ENCODE measurements around the gene ALKBH7. TPM values are rescaled to one million over a fixed set of nuclear protein-coding genes. Genes with fewer than 3 reads are reported as not detected.

Gene ALKBH7
- polyA plus RNA-seq, 1 of the 3 experiments (the other 2 are of a cell fraction), result 46.0 TPM

- peaks cover 4 to 8% of the 10 kb centered on the region in 2 experiments; a peak in 1 of 4 replicates for H3K4me1 ChIP-seq (ENCODE audit: control insufficient read depth in 1 of 2, insufficient read depth in 2 of 2, low read depth in 1 of 2, low read length in 1 of 2)
- TF ChIP-seq GABPA (IDR thresholded peaks at IDR 0.05; ENCODE audit: low read depth), result no peak
- no peak for TF ChIP-seq NFIC (IDR thresholded peaks at IDR 0.05; ENCODE audit: borderline replicate concordance)
- no peak for TF ChIP-seq TAF1 (IDR thresholded peaks at IDR 0.05; ENCODE audit: borderline replicate concordance, low read depth, low read length)
- TF ChIP-seq MEF2A (IDR thresholded peaks at IDR 0.05; ENCODE audit: borderline replicate concordance, low read depth), result no peak
- TF ChIP-seq NRF1 (IDR thresholded peaks at IDR 0.05; ENCODE audit: low read depth, low read length), result no peak
- no peak for TF ChIP-seq RCOR1 (IDR thresholded peaks at IDR 0.05; ENCODE audit: low read length)
- no peak for TF ChIP-seq SMC3 (IDR thresholded peaks at IDR 0.05; ENCODE audit: low read depth, low read length)
- TF ChIP-seq, protein P1, sequence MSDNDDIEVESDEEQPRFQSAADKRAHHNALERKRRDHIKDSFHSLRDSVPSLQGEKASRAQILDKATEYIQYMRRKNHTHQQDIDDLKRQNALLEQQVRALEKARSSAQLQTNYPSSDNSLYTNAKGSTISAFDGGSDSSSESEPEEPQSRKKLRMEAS (IDR thresholded peaks at IDR 0.05; ENCODE audit: low read depth), result no peak
- TF ChIP-seq ELF1 (IDR thresholded peaks at IDR 0.05), result no peak
- no peak for TF ChIP-seq CHD2 (IDR thresholded peaks at IDR 0.05; ENCODE audit: low read length, partially characterized antibody)
- TF ChIP-seq FOXJ3 (CRISPR knock-in tag; IDR thresholded peaks at IDR 0.05), result no peak
- no peak for TF ChIP-seq GATA2 (CRISPR knock-in tag; IDR thresholded peaks at IDR 0.05)
- TF ChIP-seq TCF12 (IDR thresholded peaks at IDR 0.05), result no peak
- TF ChIP-seq, protein P2, sequence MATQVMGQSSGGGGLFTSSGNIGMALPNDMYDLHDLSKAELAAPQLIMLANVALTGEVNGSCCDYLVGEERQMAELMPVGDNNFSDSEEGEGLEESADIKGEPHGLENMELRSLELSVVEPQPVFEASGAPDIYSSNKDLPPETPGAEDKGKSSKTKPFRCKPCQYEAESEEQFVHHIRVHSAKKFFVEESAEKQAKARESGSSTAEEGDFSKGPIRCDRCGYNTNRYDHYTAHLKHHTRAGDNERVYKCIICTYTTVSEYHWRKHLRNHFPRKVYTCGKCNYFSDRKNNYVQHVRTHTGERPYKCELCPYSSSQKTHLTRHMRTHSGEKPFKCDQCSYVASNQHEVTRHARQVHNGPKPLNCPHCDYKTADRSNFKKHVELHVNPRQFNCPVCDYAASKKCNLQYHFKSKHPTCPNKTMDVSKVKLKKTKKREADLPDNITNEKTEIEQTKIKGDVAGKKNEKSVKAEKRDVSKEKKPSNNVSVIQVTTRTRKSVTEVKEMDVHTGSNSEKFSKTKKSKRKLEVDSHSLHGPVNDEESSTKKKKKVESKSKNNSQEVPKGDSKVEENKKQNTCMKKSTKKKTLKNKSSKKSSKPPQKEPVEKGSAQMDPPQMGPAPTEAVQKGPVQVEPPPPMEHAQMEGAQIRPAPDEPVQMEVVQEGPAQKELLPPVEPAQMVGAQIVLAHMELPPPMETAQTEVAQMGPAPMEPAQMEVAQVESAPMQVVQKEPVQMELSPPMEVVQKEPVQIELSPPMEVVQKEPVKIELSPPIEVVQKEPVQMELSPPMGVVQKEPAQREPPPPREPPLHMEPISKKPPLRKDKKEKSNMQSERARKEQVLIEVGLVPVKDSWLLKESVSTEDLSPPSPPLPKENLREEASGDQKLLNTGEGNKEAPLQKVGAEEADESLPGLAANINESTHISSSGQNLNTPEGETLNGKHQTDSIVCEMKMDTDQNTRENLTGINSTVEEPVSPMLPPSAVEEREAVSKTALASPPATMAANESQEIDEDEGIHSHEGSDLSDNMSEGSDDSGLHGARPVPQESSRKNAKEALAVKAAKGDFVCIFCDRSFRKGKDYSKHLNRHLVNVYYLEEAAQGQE (IDR thresholded peaks at IDR 0.05; ENCODE audit: low read depth, low read length), result no peak
- no peak for TF ChIP-seq RFX5 (IDR thresholded peaks at IDR 0.05; ENCODE audit: low read length)
- no peak for TF ChIP-seq POLR2AphosphoS5 (IDR thresholded peaks at IDR 0.05; ENCODE audit: low read depth, low read length)
- TF ChIP-seq SIN3A (IDR thresholded peaks at IDR 0.05; ENCODE audit: borderline replicate concordance, low read depth, low read length), result no peak
- TF ChIP-seq IRF3 (IDR thresholded peaks at IDR 0.05; ENCODE audit: low read depth, low read length), result no peak
- TF ChIP-seq RXRA (IDR thresholded peaks at IDR 0.05; ENCODE audit: borderline replicate concordance, low read depth), result no peak
- H3K79me2 ChIP-seq (ENCODE audit: insufficient read depth), result peaks cover 26% of the 10 kb centered on the region
- no peaks in the 10 kb centered on the region for H3K27me3 ChIP-seq (ENCODE audit: insufficient read depth)
- peak overlapping the region; percentile 60 to 78 for H3K4me3 ChIP-seq (ENCODE audit: low read depth in 2 of 2, low read length in 1 of 2)
- H3F3A ChIP-seq (replicated peaks; ENCODE audit: insufficient read depth), result no peaks in the 10 kb centered on the region
- peak overlapping the region; percentile 41; the same call in 1 of the 2 replicates for H2AFZ ChIP-seq (ENCODE audit: low read depth)
- H4K20me1 ChIP-seq (ENCODE audit: insufficient read depth), result no peaks in the 10 kb centered on the region
- no peak for DNase-seq
- WGBS (ENCODE audit: low lambda C conversion rate), result 4% methylated on average over 7 of the region's 7 CpGs
- peaks cover 6 to 17% of the 10 kb centered on the region in 2 experiments for H3K36me3 ChIP-seq (replicated peaks in 1 of 2; ENCODE audit: control insufficient read depth in 1 of 2, insufficient read depth in 2 of 2, low read length in 1 of 2)
- H3K4me2 ChIP-seq, result peak overlapping the region; percentile 98
- H3K9me3 ChIP-seq, result no peaks in the 10 kb centered on the region
- H3K27ac ChIP-seq (ENCODE audit: low read depth in 2 of 2, low read length in 1 of 2), result peak overlapping the region; percentile 15 to 71; a peak in 2 of 4 replicates
- ChIA-PET CTCF (no interaction called here), POLR2A (interaction anchor here (1.4 kb wide), 1 partner anchor 11 kb away, joined by 5 read pairs; the partner anchor contains the start of gene ALKBH7)
- peak overlapping the region; percentile 74 for H3K9ac ChIP-seq
- no peaks in the 10 kb centered on the region for H3K9me2 ChIP-seq
These were observed 10.6 kb upstream of the ALKBH7 start for GRCh38 chr19:6362027-6362350.
